SK-N-SH treated with all-trans-retinoic acid at 6 μM for 48 hours (cell line): Measurements from ENCODE around the gene CAMSAP2.

Experiments
- ARNTL ChIP-seq: fragments of 450-650 bp; formaldehyde crosslinking; IDR thresholded peaks from 2 replicates; pipeline ENCODE4 v1.5.0; 2020; ENCODE audit warnings: low read depth, mild to moderate bottlenecking, moderate library complexity, borderline replicate concordance
- BACH2 ChIP-seq: fragments of 250-450 bp; sonication (Bioruptor Pico); IDR thresholded peaks from 2 replicates; pipeline ENCODE4 v1.9.0; 2021; ENCODE audit warnings: mild to moderate bottlenecking, borderline replicate concordance
- GLIS3 ChIP-seq: fragments of 250-450 bp; sonication (Bioruptor Pico); IDR thresholded peaks from 2 replicates; pipeline ENCODE4 v1.5.0; 2020; ENCODE audit warnings: mild to moderate bottlenecking, moderate library complexity
- POU6F1 ChIP-seq: fragments of 250-450 bp; sonication (Bioruptor Pico); IDR thresholded peaks from 2 replicates; pipeline ENCODE4 v1.8.0; 2021; ENCODE audit warnings: low read depth, mild to moderate bottlenecking, moderate library complexity, borderline replicate concordance
- PPARA ChIP-seq: fragments of 250-450 bp; sonication (Bioruptor Pico); IDR thresholded peaks from 2 replicates; pipeline ENCODE4 v1.5.0; 2020; ENCODE audit warnings: mild to moderate bottlenecking, borderline replicate concordance
- ZFP30 ChIP-seq: fragments of 450-650 bp; formaldehyde crosslinking; IDR thresholded peaks from 2 replicates; pipeline ENCODE4 v1.5.0; 2022; ENCODE audit warnings: mild to moderate bottlenecking, moderate library complexity
- ZNF70 ChIP-seq: fragments of 450-650 bp; formaldehyde crosslinking; IDR thresholded peaks from 2 replicates; pipeline ENCODE4 v1.5.0; 2020; ENCODE audit warnings: mild to moderate bottlenecking, moderate library complexity
- TF ChIP-seq, protein P1 (sequence below): fragments of 250-450 bp; sonication (Bioruptor Pico); IDR thresholded peaks from 2 replicates; pipeline ENCODE4 v1.5.0; 2020; ENCODE audit warnings: mild to moderate bottlenecking, moderate library complexity
- TF ChIP-seq, protein P2 (sequence below): fragments of 250-450 bp; sonication (Bioruptor Pico); IDR thresholded peaks from 2 replicates; pipeline ENCODE4 v1.5.1; 2020; ENCODE audit warnings: low read depth, mild to moderate bottlenecking, moderate library complexity

DNA sequence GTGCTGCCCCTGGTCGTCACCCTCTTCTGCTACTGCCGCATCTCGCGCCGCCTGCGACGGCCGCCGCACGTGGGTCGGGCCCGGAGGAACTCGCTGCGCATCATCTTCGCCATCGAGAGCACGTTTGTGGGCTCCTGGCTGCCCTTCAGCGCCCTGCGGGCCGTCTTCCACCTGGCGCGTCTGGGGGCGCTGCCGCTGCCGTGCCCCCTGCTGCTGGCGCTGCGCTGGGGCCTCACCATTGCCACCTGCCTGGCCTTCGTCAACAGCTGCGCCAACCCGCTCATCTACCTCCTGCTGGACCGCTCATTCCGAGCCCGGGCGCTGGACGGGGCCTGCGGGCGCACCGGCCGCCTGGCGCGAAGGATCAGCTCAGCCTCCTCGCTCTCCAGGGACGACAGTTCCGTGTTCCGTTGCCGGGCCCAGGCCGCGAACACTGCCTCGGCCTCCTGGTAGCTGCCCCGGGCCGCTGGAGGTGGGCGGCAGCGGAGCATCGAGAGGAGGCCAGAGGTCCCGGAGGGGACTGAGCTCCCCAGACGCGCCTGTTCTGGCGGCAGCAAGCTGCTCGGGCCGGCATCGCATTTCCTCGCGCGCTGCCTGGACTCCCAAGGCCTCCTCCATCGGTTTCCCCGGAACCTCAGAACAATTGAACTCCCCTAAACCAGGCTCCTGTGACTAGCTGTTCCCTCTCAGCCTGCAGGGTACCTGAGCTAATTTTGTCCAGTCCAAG lies 135.1 kb downstream of the CAMSAP2 start:
- no peak for TF ChIP-seq ARNTL (CRISPR knock-in tag)
- TF ChIP-seq POU6F1 = no peak
- TF ChIP-seq ZFP30 (CRISPR knock-in tag) = no peak
- TF ChIP-seq, protein P1, sequence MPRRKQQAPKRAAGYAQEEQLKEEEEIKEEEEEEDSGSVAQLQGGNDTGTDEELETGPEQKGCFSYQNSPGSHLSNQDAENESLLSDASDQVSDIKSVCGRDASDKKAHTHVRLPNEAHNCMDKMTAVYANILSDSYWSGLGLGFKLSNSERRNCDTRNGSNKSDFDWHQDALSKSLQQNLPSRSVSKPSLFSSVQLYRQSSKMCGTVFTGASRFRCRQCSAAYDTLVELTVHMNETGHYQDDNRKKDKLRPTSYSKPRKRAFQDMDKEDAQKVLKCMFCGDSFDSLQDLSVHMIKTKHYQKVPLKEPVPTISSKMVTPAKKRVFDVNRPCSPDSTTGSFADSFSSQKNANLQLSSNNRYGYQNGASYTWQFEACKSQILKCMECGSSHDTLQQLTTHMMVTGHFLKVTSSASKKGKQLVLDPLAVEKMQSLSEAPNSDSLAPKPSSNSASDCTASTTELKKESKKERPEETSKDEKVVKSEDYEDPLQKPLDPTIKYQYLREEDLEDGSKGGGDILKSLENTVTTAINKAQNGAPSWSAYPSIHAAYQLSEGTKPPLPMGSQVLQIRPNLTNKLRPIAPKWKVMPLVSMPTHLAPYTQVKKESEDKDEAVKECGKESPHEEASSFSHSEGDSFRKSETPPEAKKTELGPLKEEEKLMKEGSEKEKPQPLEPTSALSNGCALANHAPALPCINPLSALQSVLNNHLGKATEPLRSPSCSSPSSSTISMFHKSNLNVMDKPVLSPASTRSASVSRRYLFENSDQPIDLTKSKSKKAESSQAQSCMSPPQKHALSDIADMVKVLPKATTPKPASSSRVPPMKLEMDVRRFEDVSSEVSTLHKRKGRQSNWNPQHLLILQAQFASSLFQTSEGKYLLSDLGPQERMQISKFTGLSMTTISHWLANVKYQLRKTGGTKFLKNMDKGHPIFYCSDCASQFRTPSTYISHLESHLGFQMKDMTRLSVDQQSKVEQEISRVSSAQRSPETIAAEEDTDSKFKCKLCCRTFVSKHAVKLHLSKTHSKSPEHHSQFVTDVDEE (CRISPR knock-in tag) = no peak
- no peak for TF ChIP-seq ZNF70 (CRISPR knock-in tag)
- TF ChIP-seq PPARA (CRISPR knock-in tag) = no peak
- no peak for TF ChIP-seq BACH2 (CRISPR knock-in tag)
- TF ChIP-seq GLIS3 = no peak
- TF ChIP-seq, protein P2, sequence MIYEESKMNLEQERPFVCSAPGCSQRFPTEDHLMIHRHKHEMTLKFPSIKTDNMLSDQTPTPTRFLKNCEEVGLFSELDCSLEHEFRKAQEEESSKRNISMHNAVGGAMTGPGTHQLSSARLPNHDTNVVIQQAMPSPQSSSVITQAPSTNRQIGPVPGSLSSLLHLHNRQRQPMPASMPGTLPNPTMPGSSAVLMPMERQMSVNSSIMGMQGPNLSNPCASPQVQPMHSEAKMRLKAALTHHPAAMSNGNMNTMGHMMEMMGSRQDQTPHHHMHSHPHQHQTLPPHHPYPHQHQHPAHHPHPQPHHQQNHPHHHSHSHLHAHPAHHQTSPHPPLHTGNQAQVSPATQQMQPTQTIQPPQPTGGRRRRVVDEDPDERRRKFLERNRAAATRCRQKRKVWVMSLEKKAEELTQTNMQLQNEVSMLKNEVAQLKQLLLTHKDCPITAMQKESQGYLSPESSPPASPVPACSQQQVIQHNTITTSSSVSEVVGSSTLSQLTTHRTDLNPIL = no peak
